RWPE1 (cell line): ENCODE data around the gene SDE2.
A peak's percentile ranks its signal among the peaks of the same experiment; 100 is the strongest.
"Not testable (repeated sequence)": the region's sequence is repeated elsewhere in the genome, so short reads cannot be mapped to it uniquely, and the experiment has no call there.

ENCODE experiments used
- CTCF ChIA-PET: fragments of 350-600 bp; sonication (Branson Sonifier 250); formaldehyde crosslinking; extraction: SDS; loops from one replicate; lab custom pipeline; 2021; lab: Yijun Ruan, JAX
- POLR2A ChIA-PET: fragments of 400-600 bp; formaldehyde crosslinking; extraction: SDS; loops from one replicate; lab custom pipeline; 2020; ENCODE audit warnings: antibody characterized with exemption; ENCODE audit not compliant: low non-redundant PET; lab: Yijun Ruan, JAX
- DNase-seq: peaks from one replicate; pipeline ENCODE4 v3.0.0; 2012; ENCODE audit warnings: low spot score
- H3K27ac ChIP-seq: fragments of 450-650 bp; 2 replicates; pipeline ENCODE4 v1.5.1; 2017
- CTCF ChIP-seq: fragments of 450-650 bp; conservative IDR thresholded peaks from 2 replicates; pipeline ENCODE4 v1.5.1; 2017; ENCODE audit warnings: low read depth, mild to moderate bottlenecking

The SDE2 gene

GRCh38 chr1:225981714-225982113 lies 17.4 kb downstream of the SDE2 start:
- POLR2A ChIA-PET, result interaction anchor here (0.6 kb wide), 1 partner anchor 15 kb away, joined by 6 read pairs; no protein-coding TSS in a partner anchor
- CTCF ChIA-PET, result interaction anchor here (0.7 to 1.1 kb wide), 2 partner anchors 99 to 507 kb away, joined by 4 to 5 read pairs; no protein-coding TSS in a partner anchor
- TF ChIP-seq CTCF, result no peak
- DNase-seq, result no peak
- H3K27ac ChIP-seq, result no peak overlapping the region

- TF ChIP-seq CTCF, result no peak
- H3K27ac ChIP-seq, result no peak overlapping the region
- ChIA-PET POLR2A (no interaction called here), CTCF (interaction anchor here (1.0 to 1.1 kb wide), 2 partner anchors 505 to 506 kb away, joined by 3 to 5 read pairs; no protein-coding TSS in a partner anchor)
- DNase-seq, result no peak
Observed at GRCh38 chr1:225980005-225980836, 18.9 kb downstream of the SDE2 start.

- ChIA-PET POLR2A (no interaction called here), CTCF (interaction anchor here (0.6 to 1.8 kb wide), 3 partner anchors 8 to 504 kb away, joined by 3 to 6 read pairs (median 3); no protein-coding TSS in a partner anchor)
- TF ChIP-seq CTCF, result no peak
- no peak overlapping the region for H3K27ac ChIP-seq
- no peak for DNase-seq
Observed at GRCh38 chr1:225979421-225979820, 19.7 kb downstream of the SDE2 start.

GRCh38 chr1:225977937-225978748 lies 21.0 kb downstream of the SDE2 start:
- ChIA-PET CTCF (interaction anchor here (1.0 to 1.8 kb wide), 2 partner anchors 10 to 503 kb away, joined by 6 to 8 read pairs; no protein-coding TSS in a partner anchor), POLR2A (interaction anchor here (0.6 kb wide), 2 partner anchors 18 to 84 kb away, joined by 3 read pairs; no protein-coding TSS in a partner anchor)
- H3K27ac ChIP-seq, result peak overlapping the region; percentile 50
- no peak for DNase-seq
- TF ChIP-seq CTCF, result no peak

GRCh38 chr1:225975146-225975545 lies 24.0 kb downstream of the SDE2 start:
- H3K27ac ChIP-seq, POLR2A ChIA-PET, DNase-seq: not testable (repeated sequence)
- CTCF ChIA-PET, result interaction anchor here (0.6 to 4.5 kb wide), 21 partner anchors 11 to 525 kb away, joined by 3 to 23 read pairs (median 4); partner anchors contain the start of gene TMEM63A

GRCh38 chr1:225974454-225974853 lies 24.7 kb downstream of the SDE2 start:
- DNase-seq, result no peak
- ChIA-PET CTCF (interaction anchor here (1.3 to 4.5 kb wide), 5 partner anchors 52 to 499 kb away, joined by 3 to 23 read pairs (median 8); partner anchors contain the start of gene TMEM63A), POLR2A (no interaction called here)
- no peak for TF ChIP-seq CTCF
- no peak overlapping the region for H3K27ac ChIP-seq
